Renal pelvis (tissue), 4 donors: ENCODE data around the gene ARL6IP4. TPM values are rescaled to one million over a fixed set of nuclear protein-coding genes. Genes with fewer than 3 reads are reported as not detected.
A peak's percentile ranks its signal among the peaks of the same experiment; 100 is the strongest.

ENCODE experiments used
- DNase-seq: peaks from one replicate; pipeline ENCODE4 v3.0.0-alpha.2; 2013
- polyA plus RNA-seq, 3 donors: library from polyadenylated mRNA; unstranded; fragments of 120-200 nt; gene quantifications; one replicate each; pipeline ENCODE4 v1.2.1, GENCODE V29; 2013; ENCODE audit not compliant: insufficient read length in 3 of 3

The ARL6IP4 gene
- polyA plus RNA-seq, 3 donors = 184 to 231 (median 209) TPM

- DNase-seq = peak; percentile 99
Measured at GRCh38 chr12:122974274-122974891, 6.1 kb upstream of the ARL6IP4 start.

DNA sequence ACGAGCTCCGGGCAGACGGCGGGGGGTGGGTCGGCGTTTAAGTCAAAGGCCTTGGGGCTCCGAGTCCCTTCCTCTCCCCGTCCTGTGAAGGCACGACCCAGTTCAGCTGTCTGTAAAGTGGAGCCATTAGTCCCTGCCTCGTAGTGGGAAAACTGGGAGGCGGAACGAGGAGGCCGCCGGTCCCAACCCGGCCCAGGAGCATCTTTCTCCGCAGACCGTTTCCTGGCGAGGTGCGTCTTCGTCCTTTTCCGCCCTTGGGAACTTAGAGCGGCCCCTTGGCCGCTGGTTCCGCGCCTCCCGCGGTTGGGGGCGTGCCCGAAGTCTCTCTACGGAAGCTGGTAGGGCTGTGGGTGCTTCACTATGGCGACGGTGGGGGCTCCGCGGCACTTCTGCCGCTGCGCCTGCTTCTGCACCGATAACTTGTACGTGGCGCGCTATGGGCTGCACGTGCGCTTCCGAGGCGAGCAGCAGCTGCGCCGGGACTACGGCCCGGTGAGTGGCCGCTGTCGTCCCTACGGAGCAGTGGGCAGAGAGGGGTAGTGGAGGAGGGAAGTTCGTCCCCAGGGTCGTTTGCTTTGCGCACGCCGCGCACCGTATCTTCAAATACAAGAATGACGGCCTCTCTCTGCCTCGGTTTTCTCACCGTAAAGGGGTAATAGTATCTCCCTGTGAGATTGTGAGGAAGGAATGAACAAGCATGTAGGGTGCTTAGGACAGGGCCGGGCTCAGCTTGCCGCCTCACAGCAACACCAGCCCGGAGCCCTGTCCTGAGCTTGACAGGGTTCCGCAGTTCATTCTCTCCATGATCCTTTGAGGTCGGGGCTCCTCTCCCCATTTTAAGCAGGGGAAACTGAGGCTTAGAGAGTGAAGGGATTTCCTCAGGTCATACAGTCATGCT, 5.3 kb upstream of the ARL6IP4 start, which contains the start of gene OGFOD2:
Gene OGFOD2, plus strand, starts transcription at position 353 of the 898 bp plus-strand sequence. Its CDS starts 8 bp downstream, at position 361.
- peak; percentile 91 for DNase-seq

DNA sequence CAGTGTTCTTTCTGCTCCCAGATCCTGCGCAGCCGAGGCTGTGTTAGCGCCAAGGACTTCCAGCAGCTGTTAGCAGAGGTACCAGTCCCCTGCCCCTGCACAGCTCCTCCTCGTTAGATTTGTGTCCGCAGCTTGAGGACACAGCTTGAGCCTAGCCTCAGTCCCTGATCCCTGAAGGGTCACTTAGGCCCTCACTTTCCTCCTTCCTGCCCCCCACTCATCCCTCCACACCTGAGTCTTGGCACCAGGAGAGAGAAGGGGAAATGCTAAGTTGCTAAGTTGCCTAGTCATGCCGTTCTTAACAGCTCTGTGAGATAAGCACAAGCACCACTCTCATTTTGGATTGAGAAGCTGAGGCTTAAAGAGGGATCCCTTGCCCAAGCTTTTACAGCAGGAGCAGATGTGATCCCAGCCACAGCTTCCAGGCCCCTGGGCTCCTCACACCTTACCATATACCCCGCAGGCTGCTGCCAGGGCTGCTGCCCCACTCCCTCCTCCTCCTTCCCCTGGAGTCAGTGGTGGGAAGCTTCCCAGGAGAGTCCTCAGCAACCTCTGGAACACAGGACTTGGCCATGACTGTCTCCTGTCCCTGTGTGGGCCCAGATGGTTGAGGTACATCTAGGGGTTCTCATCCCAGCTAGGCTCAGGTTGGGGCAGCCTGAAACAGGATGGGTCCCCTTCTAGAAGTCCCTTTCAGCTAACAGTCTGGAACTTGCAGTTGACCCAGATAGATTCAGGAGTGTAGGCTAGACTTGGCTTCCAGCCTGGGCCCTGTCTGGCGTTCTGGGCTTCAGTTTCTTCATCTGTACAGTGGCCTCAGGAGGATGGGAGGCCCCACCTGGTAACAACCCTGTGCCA, 4.5 kb upstream of the ARL6IP4 start:
- no peak for DNase-seq

DNA sequence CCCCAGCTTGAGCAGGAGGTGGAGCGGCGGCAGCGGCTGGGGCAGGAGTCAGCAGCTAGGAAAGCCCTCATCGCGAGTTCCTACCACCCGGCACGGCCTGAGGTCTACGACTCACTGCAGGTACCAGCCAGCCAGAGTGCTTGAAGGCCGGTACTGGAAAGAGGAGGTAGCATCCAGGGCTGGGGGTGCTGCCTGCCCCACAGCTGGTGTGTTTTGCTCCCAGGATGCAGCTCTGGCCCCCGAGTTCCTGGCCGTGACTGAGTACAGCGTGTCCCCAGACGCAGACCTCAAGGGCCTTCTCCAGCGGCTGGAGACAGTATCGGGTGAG, 3.9 kb upstream of the ARL6IP4 start:
- DNase-seq = no peak

- DNase-seq = no peak
Measured at GRCh38 chr12:122977153-122977552, 3.3 kb upstream of the ARL6IP4 start.

DNA sequence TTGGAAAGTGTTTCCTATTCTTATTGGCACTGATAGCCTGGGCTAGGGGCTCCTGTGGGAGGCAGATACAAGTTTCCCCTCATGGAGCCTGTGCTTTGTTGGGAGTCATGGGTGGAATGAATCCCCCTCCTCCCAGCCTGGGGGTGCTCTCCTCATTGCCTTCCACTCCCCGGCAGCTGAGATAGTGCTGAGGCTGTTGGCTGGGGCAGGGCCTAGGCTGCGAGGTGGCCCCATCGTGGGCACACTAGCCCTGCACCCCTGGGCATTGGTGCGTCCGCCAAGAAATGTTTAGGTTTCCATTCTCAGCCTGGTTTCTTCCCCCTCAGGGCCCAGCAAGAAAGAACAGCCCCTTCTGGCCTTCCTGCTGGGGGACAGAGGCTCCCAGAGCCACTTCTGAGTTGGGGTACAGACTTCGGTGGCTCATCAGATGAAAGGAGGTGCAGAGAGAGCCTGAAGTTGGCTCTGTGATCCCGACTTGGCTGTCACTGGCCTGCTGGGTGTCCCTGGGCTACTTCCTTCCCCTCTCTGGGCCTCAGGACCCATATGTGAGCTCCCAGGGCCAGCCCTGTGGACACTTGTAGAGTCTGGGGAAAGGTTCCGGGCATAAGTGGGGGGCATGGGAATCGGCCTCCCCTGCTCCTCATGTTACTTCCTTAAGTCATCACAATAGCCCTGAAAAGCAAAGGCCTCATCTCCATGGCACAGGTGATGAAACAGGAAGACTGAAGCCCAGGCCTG, 2.7 kb upstream of the ARL6IP4 start:
- DNase-seq = no peak

DNA sequence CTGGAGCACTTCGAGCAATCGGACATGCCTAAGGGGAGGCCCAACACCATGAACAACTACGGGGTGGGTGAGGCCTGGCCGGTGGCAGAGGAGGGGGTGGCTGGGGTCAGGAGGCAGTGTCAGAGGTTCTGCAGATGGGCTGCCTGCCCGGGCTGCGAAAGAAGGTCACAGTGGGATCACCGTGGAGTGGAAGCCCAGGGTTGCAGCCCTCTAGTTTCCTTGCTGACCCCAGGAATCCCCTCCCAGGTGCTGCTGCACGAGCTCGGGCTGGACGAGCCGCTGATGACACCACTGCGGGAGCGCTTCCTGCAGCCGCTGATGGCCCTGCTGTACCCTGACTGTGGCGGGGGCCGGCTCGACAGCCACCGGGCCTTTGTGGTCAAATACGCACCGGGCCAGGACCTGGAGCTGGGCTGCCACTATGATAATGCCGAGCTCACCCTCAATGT, 1.9 kb upstream of the ARL6IP4 start:
- DNase-seq = no peak

- no peak for DNase-seq
Measured at GRCh38 chr12:122979001-122979907, 1.2 kb upstream of the ARL6IP4 start.

- no peak for DNase-seq
Measured at GRCh38 chr12:122979908-122980182, 636 bp upstream of the ARL6IP4 start.

GRCh38 chr12:122981036-122981471, 573 bp downstream of the ARL6IP4 start:
- DNase-seq = no peak

DNA sequence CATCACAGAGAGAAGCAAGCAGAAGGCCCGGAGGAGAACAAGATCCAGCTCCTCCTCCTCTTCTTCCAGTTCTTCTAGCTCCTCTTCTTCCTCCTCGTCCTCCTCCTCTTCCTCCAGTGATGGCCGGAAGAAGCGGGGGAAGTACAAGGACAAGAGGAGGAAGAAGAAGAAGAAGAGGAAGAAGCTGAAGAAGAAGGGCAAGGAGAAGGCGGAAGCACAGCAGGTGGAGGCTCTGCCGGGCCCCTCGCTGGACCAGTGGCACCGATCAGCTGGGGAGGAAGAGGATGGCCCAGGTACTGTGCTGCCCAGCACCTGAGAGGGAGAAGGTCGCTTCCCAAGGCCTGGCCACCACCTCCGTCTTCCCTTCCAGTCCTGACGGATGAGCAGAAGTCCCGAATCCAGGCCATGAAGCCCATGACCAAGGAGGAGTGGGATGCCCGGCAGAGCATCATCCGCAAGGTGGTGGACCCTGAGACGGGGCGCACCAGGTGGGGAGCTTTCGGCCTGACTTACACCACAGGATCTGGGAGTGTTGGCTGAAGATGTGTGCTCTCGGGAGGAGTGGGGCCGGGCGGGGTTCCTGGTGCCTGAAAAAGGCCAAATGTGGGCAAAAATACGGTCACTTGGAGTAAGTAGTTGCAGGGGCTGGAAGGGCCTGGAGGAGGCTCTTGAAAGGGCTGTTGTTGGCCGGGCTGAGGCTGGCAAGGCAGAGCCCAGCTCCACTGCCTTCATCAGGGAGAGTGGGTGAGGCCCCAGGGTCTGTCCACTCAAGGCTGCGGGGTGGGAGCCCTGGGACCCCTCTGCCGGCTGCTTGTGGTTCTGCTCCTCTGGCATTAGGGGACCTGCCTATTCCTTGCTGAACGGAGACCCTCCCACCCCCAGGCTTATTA, 1.4 kb downstream of the ARL6IP4 start:
- no peak for DNase-seq

DNA sequence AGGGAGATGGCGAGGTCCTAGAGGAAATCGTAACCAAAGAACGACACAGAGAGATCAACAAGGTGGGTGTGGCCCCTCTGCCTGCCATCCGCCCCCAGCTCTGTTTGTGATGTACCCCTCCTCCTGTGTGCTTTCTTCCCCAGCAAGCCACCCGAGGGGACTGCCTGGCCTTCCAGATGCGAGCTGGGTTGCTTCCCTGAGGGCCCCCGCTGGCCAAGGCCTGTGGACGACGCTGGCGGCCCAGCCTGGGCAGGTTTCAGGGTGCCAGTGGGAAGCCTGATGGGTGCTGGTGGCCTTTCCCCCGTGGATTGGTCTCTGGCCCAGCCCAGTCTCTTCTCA, 2.0 kb downstream of the ARL6IP4 start:
- no peak for DNase-seq

DNA sequence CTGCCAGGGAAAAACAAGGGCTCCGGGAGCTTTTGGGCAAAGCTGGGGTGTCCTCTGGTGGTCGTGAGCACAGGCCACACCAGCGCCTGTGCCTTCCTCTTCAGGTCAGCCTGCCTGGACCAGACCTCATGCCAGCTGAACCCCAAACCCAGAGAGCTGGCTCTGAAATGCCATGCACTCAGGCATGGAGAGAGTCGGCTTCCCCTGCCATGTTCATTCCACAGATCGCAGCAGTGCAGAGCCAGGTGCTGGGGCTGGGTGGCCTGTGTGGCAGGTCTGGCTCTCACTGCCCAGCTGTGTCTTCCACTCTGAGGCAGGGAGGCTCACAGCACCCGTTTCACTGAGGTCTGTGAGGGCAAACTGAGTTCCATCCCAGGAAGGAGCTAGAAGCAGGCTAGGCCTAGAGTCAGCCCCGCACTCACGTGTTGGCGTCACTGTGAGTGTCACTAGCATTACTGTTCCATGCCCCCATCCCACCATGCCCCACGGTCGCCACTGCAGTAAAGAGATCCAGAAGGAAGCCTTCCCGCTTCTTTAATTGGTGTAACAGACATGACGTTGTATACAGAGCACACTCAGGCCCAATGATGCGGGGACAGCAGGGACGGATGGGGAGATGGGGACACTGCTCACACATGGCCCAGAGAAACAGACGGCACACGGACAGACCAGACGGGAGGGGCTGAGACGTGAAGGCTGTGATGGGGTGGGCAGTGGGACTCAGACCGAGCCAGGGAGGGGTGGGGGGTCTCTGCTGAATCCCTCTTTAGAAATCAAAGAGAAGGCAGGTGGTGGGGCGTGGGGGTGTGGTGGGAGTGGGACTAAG, 2.7 kb downstream of the ARL6IP4 start:
- no peak for DNase-seq

DNA sequence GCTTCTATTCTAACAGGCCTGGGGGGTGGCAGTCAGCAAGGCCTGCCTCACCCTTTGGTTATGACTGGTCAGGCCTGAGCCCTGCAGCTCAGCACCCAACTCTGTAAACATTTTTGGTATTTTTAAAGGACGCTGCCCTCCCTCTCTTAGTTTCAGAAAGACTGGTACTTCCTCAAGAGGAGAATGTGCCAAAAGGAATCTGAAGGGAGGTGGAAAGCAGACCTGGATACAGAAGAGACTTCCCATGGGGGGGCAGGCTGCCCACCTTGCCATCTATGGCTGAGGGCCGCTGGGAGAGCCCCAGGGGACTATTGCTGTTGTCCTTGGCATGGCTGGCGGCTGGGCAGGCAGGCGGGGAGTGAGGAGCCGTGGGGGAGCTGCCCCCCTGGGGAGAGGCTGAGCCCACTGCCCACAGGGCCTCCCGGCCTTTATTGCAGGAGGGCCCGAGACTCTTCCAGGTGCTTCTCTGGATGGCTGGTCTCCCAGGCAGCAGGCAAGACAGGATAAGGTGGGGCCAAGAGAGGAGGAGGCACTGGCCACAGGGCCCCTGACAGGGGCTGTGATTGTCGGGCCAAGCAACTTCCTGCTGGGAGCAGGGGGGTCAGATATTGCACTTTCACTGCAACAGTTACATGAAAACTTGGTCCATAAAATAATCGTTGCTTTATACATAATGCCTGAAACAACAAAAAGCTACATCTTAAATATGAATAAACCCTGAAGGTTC, 3.5 kb downstream of the ARL6IP4 start:
- DNase-seq = no peak

GRCh38 chr12:122984612-122985337, 4.3 kb downstream of the ARL6IP4 start:
- no peak for DNase-seq

GRCh38 chr12:122985338-122986257, 5.1 kb downstream of the ARL6IP4 start:
- DNase-seq = no peak
